Fibroblast of villous mesenchyme (primary cell): Measurements from ENCODE around the gene TAX1BP1. TPM values are rescaled to one million over a fixed set of nuclear protein-coding genes. Genes with fewer than 3 reads are reported as not detected.
A peak's percentile ranks its signal among the peaks of the same experiment; 100 is the strongest.

Source experiments
- DNase-seq: peaks from one replicate; pipeline ENCODE4 v3.0.0-alpha.2; 2010; ENCODE audit warnings: low read depth
- H3K4me3 ChIP-seq: 2 replicates; pipeline ENCODE4 v1.5.1; 2011; ENCODE audit warnings: low read depth, mild to moderate bottlenecking, low read length
- CTCF ChIP-seq: IDR thresholded peaks from 2 replicates; pipeline ENCODE4 v1.5.1; 2012; ENCODE audit warnings: low read depth, mild to moderate bottlenecking, low read length; ENCODE audit not compliant: insufficient read depth
- total RNA-seq: library from RNA; depleted of rRNA; stranded (reverse); fragments of >200 nt; gene quantifications from 2 replicates; pipeline ENCODE4 v1.2.3, GENCODE V29; 2012

The TAX1BP1 gene
- total RNA-seq, 1 donor = 99.7 TPM

GRCh38 chr7:27873981-27874957 is 134.3 kb downstream of the TAX1BP1 start:
- DNase-seq = peak; percentile 53
- no peak for TF ChIP-seq CTCF
- H3K4me3 ChIP-seq = no peak overlapping the region

DNA sequence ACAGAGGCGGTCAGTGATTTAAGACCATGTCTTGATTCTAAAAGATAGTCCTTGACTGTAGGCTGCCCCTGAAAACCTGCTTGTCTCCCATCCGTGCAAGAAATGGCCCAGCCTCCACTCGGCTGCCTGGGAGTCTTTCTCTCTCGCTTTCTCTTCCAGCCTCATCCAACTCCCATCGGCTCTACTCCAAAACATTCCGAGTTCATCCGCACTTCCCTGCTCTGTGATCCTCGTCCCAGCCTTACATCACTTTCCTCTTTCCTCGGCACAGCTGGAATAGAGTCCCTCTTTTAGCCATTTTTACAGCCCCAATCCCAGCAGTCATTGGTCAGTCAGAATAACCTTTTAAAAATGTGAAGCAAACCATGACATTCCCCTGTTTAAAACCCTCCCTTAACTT is 135.1 kb downstream of the TAX1BP1 start:
- no peak overlapping the region for H3K4me3 ChIP-seq
- TF ChIP-seq CTCF = no peak
- no peak for DNase-seq

- no peak for DNase-seq
- no peak for TF ChIP-seq CTCF
- no peak overlapping the region for H3K4me3 ChIP-seq
Observed at GRCh38 chr7:27875832-27876231, 135.9 kb downstream of the TAX1BP1 start.

- no peak overlapping the region for H3K4me3 ChIP-seq
- no peak for TF ChIP-seq CTCF
- no peak for DNase-seq
Observed at GRCh38 chr7:27876756-27877155, 136.8 kb downstream of the TAX1BP1 start.

Other genes starting within 250 kb of the TAX1BP1 start
- 36.4 and 70.0 TPM in 2 replicates for gene HIBADH, start 77.3 kb upstream of the TAX1BP1 start, total RNA-seq